Lower lobe of right lung (tissue), 2 donors: ENCODE data around the gene FIP1L1. TPM values are rescaled to one million over a fixed set of nuclear protein-coding genes. Genes with fewer than 3 reads are reported as not detected.

Experiments
- ATAC-seq, 2 donors: fragments of 200-7000 bp; cut with Tn5 transposase; one replicate each; pipeline ENCODE4 v1.9.1; 2020 to 2022; ENCODE audit warnings: mild to moderate bottlenecking in 2 of 2, moderate library complexity in 2 of 2
- DNase-seq: peaks from one replicate; pipeline ENCODE4 v3.0.0-alpha.2; 2020
- H3K27ac ChIP-seq: fragments of 200-600 bp; one replicate; pipeline ENCODE4 v1.8.0; 2022
- H3K27me3 ChIP-seq: fragments of 200-600 bp; one replicate; pipeline ENCODE4 v1.8.0; 2022; ENCODE audit warnings: low read depth
- H3K36me3 ChIP-seq: fragments of 200-600 bp; one replicate; pipeline ENCODE4 v1.8.0; 2022; ENCODE audit warnings: mild to moderate bottlenecking
- H3K4me1 ChIP-seq: fragments of 200-600 bp; one replicate; pipeline ENCODE4 v1.8.0; 2022
- H3K4me3 ChIP-seq: fragments of 200-600 bp; one replicate; pipeline ENCODE4 v1.8.0; 2022; ENCODE audit warnings: mild to moderate bottlenecking
- H3K9me3 ChIP-seq: fragments of 200-600 bp; one replicate; pipeline ENCODE4 v1.8.0; 2022
- CTCF ChIP-seq: fragments of 200-600 bp; IDR thresholded peaks from one replicate; pipeline ENCODE4 v1.8.0; 2022; ENCODE audit warnings: antibody characterized with exemption, mild to moderate bottlenecking
- intact Hi-C: fragments of 100-400 bp; cut with DNase I; formaldehyde crosslinking; loops from one replicate; pipeline ENCODE4 v1.11.0; 2022
- total RNA-seq: library from RNA; stranded (reverse); fragmentation: NEBNext Ultra II Directional; extraction: Animal tissue kit (Norgen Biotek cat#: 25700); gene quantifications from one replicate; pipeline ENCODE4 v1.2.1, GENCODE V29; 2021
- donor health status: DM: no; HTN: yes; CAD: no; lungs with severe emphysema.

The FIP1L1 gene
- total RNA-seq, 1 donor from 2014 or later, result 48.8 TPM

- no peak overlapping the region for H3K4me3 ChIP-seq
- no peak for DNase-seq
- H3K4me1 ChIP-seq, result no peaks in the 10 kb centered on the region
- H3K36me3 ChIP-seq, result no peaks in the 10 kb centered on the region
- intact Hi-C loops, result no loop called here
- H3K27me3 ChIP-seq, result no peaks in the 10 kb centered on the region
- H3K27ac ChIP-seq, result no peak overlapping the region
- no peaks in the 10 kb centered on the region for H3K9me3 ChIP-seq
- no peak for TF ChIP-seq CTCF
- ATAC-seq, result no peak
These were observed 6.4 kb upstream of the FIP1L1 start for GRCh38 chr4:53371049-53371448.

DNA sequence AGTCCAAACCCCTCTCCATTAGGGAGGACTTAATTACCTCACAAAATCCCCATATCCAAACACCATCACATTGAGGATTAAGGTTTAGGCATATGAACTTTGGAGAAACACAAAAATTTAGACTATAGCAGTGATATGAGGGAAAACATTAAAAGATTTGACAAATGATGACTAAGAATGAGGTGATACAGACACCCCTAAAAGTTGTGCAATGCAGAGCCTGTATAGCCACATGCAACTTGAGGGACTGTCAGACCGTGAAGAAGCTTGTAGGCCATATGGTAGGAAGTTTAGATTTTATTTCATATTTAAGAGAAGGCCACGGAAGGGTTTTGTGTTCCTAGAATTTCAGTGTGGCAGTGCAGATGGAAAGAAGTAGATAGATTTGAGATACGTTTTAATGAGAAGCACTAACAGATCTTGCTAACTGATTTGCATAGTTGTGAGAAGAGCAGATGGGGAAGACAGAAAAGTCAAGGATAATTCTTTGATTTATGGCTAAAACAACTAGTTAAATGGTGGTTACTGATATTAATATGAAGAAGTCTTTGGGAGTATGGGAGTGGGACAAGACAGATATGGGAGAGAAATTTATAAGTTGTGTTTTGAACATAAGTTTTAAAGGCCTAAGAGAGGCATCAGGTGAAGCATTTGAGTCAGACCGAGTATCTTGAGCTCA is 5.5 kb upstream of the FIP1L1 start:
- Histone ChIP-seq H3K4me3 (no peak overlapping the region), H3K9me3 (no peaks in the 10 kb centered on the region), H3K27ac (no peak overlapping the region), H3K4me1 (peaks cover 2% of the 10 kb centered on the region), H3K36me3 (no peaks in the 10 kb centered on the region), H3K27me3 (no peaks in the 10 kb centered on the region)
- DNase-seq (no peak), ATAC-seq (no peak)
- intact Hi-C loops, result no loop called here
- no peak for TF ChIP-seq CTCF

- DNase-seq (no peak), ATAC-seq (no peak)
- no peaks in the 10 kb centered on the region for H3K27me3 ChIP-seq
- intact Hi-C loops, result no loop called here
- H3K9me3 ChIP-seq, result no peaks in the 10 kb centered on the region
- H3K4me3 ChIP-seq, result no peak overlapping the region
- TF ChIP-seq CTCF, result no peak
- H3K27ac ChIP-seq, result no peak overlapping the region
- peaks cover 21% of the 10 kb centered on the region for H3K4me1 ChIP-seq
- H3K36me3 ChIP-seq, result no peaks in the 10 kb centered on the region
These were observed 2.6 kb upstream of the FIP1L1 start for GRCh38 chr4:53374777-53375258.

DNA sequence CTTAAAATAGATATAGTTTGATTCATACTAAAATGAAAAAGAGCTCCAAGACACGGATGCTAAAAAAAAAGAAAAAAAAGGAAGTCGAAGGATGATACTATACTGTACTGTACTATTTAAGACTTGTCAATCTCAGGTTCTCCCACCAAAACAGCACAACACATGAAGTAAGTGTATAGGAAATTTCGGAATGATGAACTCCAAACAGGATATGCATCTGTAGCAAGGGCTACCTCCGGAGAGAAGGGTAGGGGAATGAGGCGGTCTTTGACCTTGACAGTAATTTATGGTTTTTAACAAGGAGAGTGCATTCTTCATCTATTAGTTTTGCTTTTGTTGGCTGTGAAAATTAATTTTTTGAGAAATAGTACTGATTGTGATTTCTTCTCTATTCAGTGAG is 541 bp upstream of the FIP1L1 start:
- no peak for ATAC-seq
- DNase-seq, result no peak
- Histone ChIP-seq H3K9me3 (no peaks in the 10 kb centered on the region), H3K4me1 (peaks cover 24% of the 10 kb centered on the region), H3K27me3 (no peaks in the 10 kb centered on the region), H3K36me3 (peaks cover under 1% of the 10 kb centered on the region), H3K27ac (peak overlapping the region; percentile 90), H3K4me3 (peak overlapping the region; percentile 91)
- intact Hi-C loops, result no loop called here
- no peak for TF ChIP-seq CTCF

- Histone ChIP-seq H3K36me3 (peaks cover 12% of the 10 kb centered on the region), H3K27me3 (no peaks in the 10 kb centered on the region), H3K9me3 (no peaks in the 10 kb centered on the region), H3K4me1 (peaks cover 24% of the 10 kb centered on the region), H3K27ac (peak overlapping the region; percentile 90), H3K4me3 (peak overlapping the region; percentile 91)
- no peak for DNase-seq
- TF ChIP-seq CTCF, result no peak
- intact Hi-C loops, result no loop called here
- no peak for ATAC-seq
These were observed 686 bp downstream of the FIP1L1 start for GRCh38 chr4:53378171-53378482.
